A549 (cell line): ENCODE data around the gene H6PD. TPM values are rescaled to one million over a fixed set of nuclear protein-coding genes. Genes with fewer than 3 reads are reported as not detected.

Experiments
- ATAC-seq, 2 experiments: fragments of 200-7000 bp in 1 of 2; fragments of >200 bp in 1 of 2; cut with Nextera tagmentation in 1 of 2; cut with Tn5 transposase in 1 of 2; 3 replicates each; pipeline versions ENCODE4 v1.8.0 to v1.9.1; 2018 to 2020; ENCODE audit warnings: mild to moderate bottlenecking in 1 of 2, moderate library complexity in 1 of 2
- CTCF ChIA-PET: fragments of 300-600 bp; sonication (Branson Sonifier 250); formaldehyde crosslinking; extraction: SDS; loops from one replicate; lab custom pipeline; 2021; ENCODE audit warnings: antibody characterized with exemption, inconsistent platforms; lab: Yijun Ruan, JAX
- POLR2A ChIA-PET: fragments of 350-600 bp; formaldehyde crosslinking; extraction: SDS; loops from one replicate; lab custom pipeline; 2021; ENCODE audit warnings: antibody characterized with exemption, inconsistent platforms; lab: Yijun Ruan, JAX
- DNase-seq, 2 experiments: peaks; one replicate each; pipeline versions ENCODE4 v3.0.0 to v3.0.0-alpha.2; 2011 to 2016; ENCODE audit warnings: low read depth in 1 of 2, low spot score in 1 of 2
- FAIRE-seq: peaks from 2 replicates; lab custom pipeline; 2011; peaks lifted over from hg19 to GRCh38; lab: Jason Lieb, UNC
- H3K27ac ChIP-seq, 2 experiments: fragments of >200 bp; sonication (Bioruptor Twin); formaldehyde crosslinking; 3 replicates each; pipeline ENCODE4 v1.5.1; 2016 to 2017
- H3K4me1 ChIP-seq: fragments of >200 bp; sonication (Bioruptor Twin); formaldehyde crosslinking; 3 replicates; pipeline ENCODE4 v1.6.1; 2016
- H3K4me2 ChIP-seq: fragments of >200 bp; sonication (Bioruptor Twin); formaldehyde crosslinking; 3 replicates; pipeline ENCODE4 v1.6.1; 2016
- H3K4me3 ChIP-seq: fragments of >200 bp; sonication (Bioruptor Twin); formaldehyde crosslinking; 3 replicates; pipeline ENCODE4 v1.5.1; 2016
- H3K9me3 ChIP-seq: fragments of >200 bp; sonication (Bioruptor Twin); formaldehyde crosslinking; 3 replicates; pipeline ENCODE4 v1.6.1; 2016
- ATOH8 ChIP-seq: fragments of 250-450 bp; sonication (Bioruptor Pico); IDR thresholded peaks from 2 replicates; pipeline ENCODE4 v1.5.0; 2020; ENCODE audit warnings: low read depth, mild to moderate bottlenecking, moderate library complexity
- BHLHE40 ChIP-seq: IDR thresholded peaks from 2 replicates; pipeline ENCODE4 v1.6.1; 2012; ENCODE audit warnings: low read depth, low read length, inconsistent platforms
- CHD4 ChIP-seq: fragments of 200-600 bp; sonication (generic); IDR thresholded peaks from 2 replicates; pipeline ENCODE4 v1.6.1; 2016; ENCODE audit warnings: antibody characterized with exemption, mild to moderate bottlenecking, borderline replicate concordance
- E2F6 ChIP-seq: IDR thresholded peaks from 2 replicates; pipeline ENCODE4 v1.6.1; 2012; ENCODE audit warnings: low read depth, borderline replicate concordance
- EHF ChIP-seq: fragments of 250-450 bp; sonication (Bioruptor Pico); IDR thresholded peaks from 2 replicates; pipeline ENCODE4 v1.5.0; 2020; ENCODE audit warnings: mild to moderate bottlenecking
- EHMT2 ChIP-seq: fragments of 200-600 bp; sonication (generic); IDR thresholded peaks from 2 replicates; pipeline ENCODE4 v1.6.1; 2016; ENCODE audit warnings: antibody characterized with exemption, low read depth, mild to moderate bottlenecking, moderate library complexity
- ESRRA ChIP-seq: fragments of 150-350 bp; IDR thresholded peaks from 2 replicates; pipeline ENCODE4 v1.6.1; 2014; ENCODE audit warnings: mild to moderate bottlenecking, low read length, borderline replicate concordance
- HEYL ChIP-seq: fragments of 250-450 bp; sonication (Bioruptor Pico); IDR thresholded peaks from 2 replicates; pipeline ENCODE4 v1.8.0; 2021; ENCODE audit warnings: mild to moderate bottlenecking, moderate library complexity
- HOXB5 ChIP-seq: fragments of 250-450 bp; sonication (Bioruptor Pico); IDR thresholded peaks from 2 replicates; pipeline ENCODE4 v1.5.0; 2020; ENCODE audit warnings: mild to moderate bottlenecking, moderate library complexity
- MAZ ChIP-seq: fragments of 150-350 bp; IDR thresholded peaks from 2 replicates; pipeline ENCODE4 v1.6.1; 2014; ENCODE audit warnings: antibody characterized with exemption, low read depth, low read length, borderline replicate concordance
- MYC ChIP-seq: IDR thresholded peaks from 2 replicates; pipeline ENCODE4 v1.6.1; 2012; ENCODE audit warnings: mild to moderate bottlenecking, inconsistent platforms, low read length, improper control_type of control experiment, borderline replicate concordance
- RARB ChIP-seq: fragments of 250-450 bp; sonication (Bioruptor Pico); IDR thresholded peaks from 2 replicates; pipeline ENCODE4 v1.8.0; 2021; ENCODE audit warnings: mild to moderate bottlenecking, moderate library complexity
- RFX5 ChIP-seq: fragments of 450-650 bp; IDR thresholded peaks from 2 replicates; pipeline ENCODE4 v1.7.1; 2014; ENCODE audit warnings: antibody characterized with exemption, mild to moderate bottlenecking, moderate library complexity
- SMC3 ChIP-seq: fragments of >200 bp; sonication (Bioruptor Twin); formaldehyde crosslinking; IDR thresholded peaks from 3 replicates; pipeline ENCODE4 v1.6.1; 2018; ENCODE audit warnings: inconsistent platforms
- ZC3H11A ChIP-seq: fragments of 450-650 bp; IDR thresholded peaks from 2 replicates; pipeline ENCODE4 v1.6.1; 2014; ENCODE audit warnings: antibody characterized with exemption, mild to moderate bottlenecking
- ZNF302 ChIP-seq: fragments of 250-450 bp; sonication (Bioruptor Pico); IDR thresholded peaks from 2 replicates; pipeline ENCODE4 v1.9.0; 2021; ENCODE audit warnings: inconsistent platforms, mild to moderate bottlenecking, moderate library complexity
- WGBS: methylation state at CpG from one replicate; pipeline ENCODE4 v1.1.6; 2017; ENCODE audit errors: missing lambda C conversion rate; 5-methylcytosine and 5-hydroxymethylcytosine counted together
- polyA plus RNA-seq, 4 experiments: library from polyadenylated mRNA; depleted of rRNA in 3 of 4; stranded (reverse); fragments of >200 nt; fragmentation: RNase III in 1 of 4; extraction: RNeasy Plus Mini Kit Qiagen cat#74134 plus additional on column Dnase treatment in 1 of 4; gene quantifications; 2 replicates in 3 of 4; 3 replicates in 1 of 4; pipeline ENCODE4 v1.2.3, GENCODE V29; 2011 to 2017
- TF ChIP-seq, protein P1 (sequence below): IDR thresholded peaks from 2 replicates; pipeline ENCODE4 v1.6.1; 2012
- TF ChIP-seq, protein P2 (sequence below): IDR thresholded peaks from 2 replicates; pipeline ENCODE4 v1.6.1; 2012

The H6PD gene
- polyA plus RNA-seq, 2 of the 4 experiments (the other 2 are of a cell fraction) = 6.0 to 7.9 TPM

DNA sequence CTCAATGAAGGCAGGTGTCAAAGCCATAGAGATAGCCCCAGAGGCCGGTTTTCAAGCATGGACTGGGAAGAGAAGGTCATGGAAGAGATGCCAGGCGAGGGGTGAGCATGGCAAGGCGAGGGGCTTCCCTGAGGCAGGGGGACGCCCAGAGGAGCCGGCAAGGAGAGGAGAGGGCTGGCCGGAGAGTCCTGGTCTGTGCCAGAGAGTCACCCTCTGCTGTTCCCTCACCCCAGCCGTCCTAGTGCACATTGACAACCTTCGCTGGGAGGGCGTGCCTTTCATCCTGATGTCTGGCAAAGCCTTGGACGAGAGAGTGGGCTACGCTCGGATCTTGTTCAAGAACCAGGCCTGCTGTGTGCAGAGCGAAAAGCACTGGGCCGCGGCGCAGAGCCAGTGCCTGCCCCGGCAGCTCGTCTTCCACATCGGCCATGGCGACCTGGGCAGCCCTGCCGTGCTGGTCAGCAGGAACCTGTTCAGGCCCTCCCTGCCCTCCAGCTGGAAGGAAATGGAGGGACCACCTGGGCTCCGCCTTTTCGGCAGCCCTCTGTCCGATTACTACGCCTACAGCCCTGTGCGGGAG is 28.8 kb downstream of the H6PD start:
- DNase-seq = no peak
- no peak for ATAC-seq
- CTCF ChIA-PET = interaction anchor here (0.9 to 10.1 kb wide), 3 partner anchors 13 to 231 kb away, joined by 3 to 127 read pairs (median 5); no protein-coding TSS in a partner anchor

DNA sequence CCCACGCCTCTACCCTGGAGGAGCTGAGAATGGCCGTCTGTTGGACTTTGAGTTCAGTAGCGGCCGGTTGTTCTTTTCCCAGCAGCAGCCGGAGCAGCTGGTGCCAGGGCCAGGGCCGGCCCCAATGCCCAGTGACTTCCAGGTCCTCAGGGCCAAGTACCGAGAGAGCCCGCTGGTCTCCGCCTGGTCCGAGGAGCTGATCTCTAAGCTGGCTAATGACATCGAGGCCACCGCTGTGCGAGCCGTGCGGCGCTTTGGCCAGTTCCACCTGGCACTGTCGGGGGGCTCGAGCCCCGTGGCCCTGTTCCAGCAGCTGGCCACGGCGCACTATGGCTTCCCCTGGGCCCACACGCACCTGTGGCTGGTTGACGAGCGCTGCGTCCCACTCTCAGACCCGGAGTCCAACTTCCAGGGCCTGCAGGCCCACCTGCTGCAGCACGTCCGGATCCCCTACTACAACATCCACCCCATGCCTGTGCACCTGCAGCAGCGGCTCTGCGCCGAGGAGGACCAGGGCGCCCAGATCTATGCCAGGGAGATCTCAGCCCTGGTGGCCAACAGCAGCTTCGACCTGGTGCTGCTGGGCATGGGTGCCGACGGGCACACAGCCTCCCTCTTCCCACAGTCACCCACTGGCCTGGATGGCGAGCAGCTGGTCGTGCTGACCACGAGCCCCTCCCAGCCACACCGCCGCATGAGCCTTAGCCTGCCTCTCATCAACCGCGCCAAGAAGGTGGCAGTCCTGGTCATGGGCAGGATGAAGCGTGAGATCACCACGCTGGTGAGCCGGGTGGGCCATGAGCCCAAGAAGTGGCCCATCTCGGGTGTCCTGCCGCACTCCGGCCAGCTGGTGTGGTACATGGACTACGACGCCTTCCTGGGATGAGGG is 29.7 kb downstream of the H6PD start:
- WGBS = 94% methylated on average over 13 of the region's 50 CpGs
- Histone ChIP-seq H3K4me3 (no peak overlapping the region), H3K9me3 (no peaks in the 10 kb centered on the region), H3K4me2 (no peak overlapping the region)
- no peak for ATAC-seq
- POLR2A ChIA-PET = no interaction called here
- TF ChIP-seq HEYL (CRISPR knock-in tag) (no peak), ATOH8 (CRISPR knock-in tag) (no peak), EHF (CRISPR knock-in tag) (no peak)
- TF ChIP-seq, all 56 proteins: peak for 0
- CTCF ChIA-PET = interaction anchor here (0.7 to 10.1 kb wide), 5 partner anchors 14 to 230 kb away, joined by 3 to 127 read pairs (median 5); no protein-coding TSS in a partner anchor
- DNase-seq (no peak), FAIRE-seq (no peak)
- Histone ChIP-seq H3K27ac (no peak overlapping the region), H3K4me1 (no peaks in the 10 kb centered on the region)

More for the DNA sequence above, 28.8 kb downstream of the H6PD start:
- H3K27ac ChIP-seq = no peak overlapping the region
- WGBS = 83% methylated on average over 24 of the region's 26 CpGs
- peaks cover 1% of the 10 kb centered on the region; the same call in 1 of the 3 replicates for H3K9me3 ChIP-seq
- no peaks in the 10 kb centered on the region for H3K4me1 ChIP-seq
- H3K4me3 ChIP-seq = no peak overlapping the region
- FAIRE-seq = no peak
- no peak overlapping the region for H3K4me2 ChIP-seq
- TF ChIP-seq HEYL (CRISPR knock-in tag) (no peak), BHLHE40 (no peak), RFX5 (no peak), EHMT2 (no peak), E2F6 (no peak)
- POLR2A ChIA-PET = no interaction called here

GRCh38 chr1:9265037-9265436 is 30.5 kb downstream of the H6PD start:
- ATAC-seq (no peak), DNase-seq (no peak), FAIRE-seq (no peak)
- ChIA-PET CTCF (interaction anchor here (1.1 to 10.1 kb wide), 6 partner anchors 9 to 223 kb away, joined by 3 to 127 read pairs (median 4); no protein-coding TSS in a partner anchor), POLR2A (no interaction called here)
- 94% methylated on average over 10 of the region's 10 CpGs for WGBS
- no peak overlapping the region for H3K27ac ChIP-seq
- H3K4me3 ChIP-seq = no peak overlapping the region
- no peaks in the 10 kb centered on the region for H3K9me3 ChIP-seq
- H3K4me1 ChIP-seq = no peaks in the 10 kb centered on the region
- H3K4me2 ChIP-seq = no peak overlapping the region
- TF ChIP-seq, protein P1, sequence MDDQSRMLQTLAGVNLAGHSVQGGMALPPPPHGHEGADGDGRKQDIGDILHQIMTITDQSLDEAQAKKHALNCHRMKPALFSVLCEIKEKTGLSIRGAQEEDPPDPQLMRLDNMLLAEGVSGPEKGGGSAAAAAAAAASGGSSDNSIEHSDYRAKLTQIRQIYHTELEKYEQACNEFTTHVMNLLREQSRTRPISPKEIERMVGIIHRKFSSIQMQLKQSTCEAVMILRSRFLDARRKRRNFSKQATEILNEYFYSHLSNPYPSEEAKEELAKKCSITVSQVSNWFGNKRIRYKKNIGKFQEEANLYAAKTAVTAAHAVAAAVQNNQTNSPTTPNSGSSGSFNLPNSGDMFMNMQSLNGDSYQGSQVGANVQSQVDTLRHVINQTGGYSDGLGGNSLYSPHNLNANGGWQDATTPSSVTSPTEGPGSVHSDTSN = no peak
- no peak for TF ChIP-seq EHF (CRISPR knock-in tag)
- TF ChIP-seq, protein P2, sequence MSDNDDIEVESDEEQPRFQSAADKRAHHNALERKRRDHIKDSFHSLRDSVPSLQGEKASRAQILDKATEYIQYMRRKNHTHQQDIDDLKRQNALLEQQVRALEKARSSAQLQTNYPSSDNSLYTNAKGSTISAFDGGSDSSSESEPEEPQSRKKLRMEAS = no peak
- no peak for TF ChIP-seq CHD4
- no peak for TF ChIP-seq ZNF302 (CRISPR knock-in tag)
- TF ChIP-seq HOXB5 (CRISPR knock-in tag) = no peak
- no peak for TF ChIP-seq MAZ
- TF ChIP-seq RARB (CRISPR knock-in tag) = no peak
- no peak for TF ChIP-seq ESRRA
- no peak for TF ChIP-seq MYC
- no peak for TF ChIP-seq ZC3H11A
- no peak for TF ChIP-seq SMC3
